ENCODE data around the gene PPFIBP1. TPM values are rescaled to one million over a fixed set of nuclear protein-coding genes. Genes with fewer than 3 reads are reported as not detected.

PPFIBP1 gene
- total and polyA plus RNA-seq, 2 of the 8 experiments (the other 6 are each of a cell fraction or from before 2014, with no cell fraction given) = 7.7 to 31.3 TPM

DNA sequence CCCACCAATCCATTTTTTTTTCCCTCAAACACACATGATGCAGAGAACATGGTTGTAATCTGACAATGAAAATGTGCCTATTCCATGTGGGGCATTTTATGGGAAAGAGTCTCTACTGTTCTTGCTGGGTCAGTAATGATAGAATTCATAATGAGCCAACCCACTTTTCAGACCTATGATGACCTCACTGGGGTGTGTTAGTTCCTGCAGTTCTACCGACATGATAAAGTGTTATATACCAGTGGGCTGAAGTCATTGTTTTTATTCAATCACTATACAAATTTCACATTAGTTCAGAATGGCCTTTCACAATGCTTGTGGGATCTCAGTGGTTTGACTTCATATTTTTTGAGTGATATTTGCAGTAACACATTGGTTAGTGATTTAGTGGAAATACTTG lies 47.5 kb downstream of the PPFIBP1 start:
- POLR2A ChIA-PET (ENCODE audit: partially characterized antibody) = no interaction called here
- H3K9me3 ChIP-seq (ENCODE audit: insufficient read depth in 2 of 2, low read depth in 1 of 2, low read length in 1 of 2) = no peaks in the 10 kb centered on the region
- no peak overlapping the region for H3K4me2 ChIP-seq (ENCODE audit: insufficient read depth in 1 of 2, low read depth in 2 of 2, low read length in 2 of 2)
- no peak overlapping the region for H2BK20ac ChIP-seq (ENCODE audit: low read length)
- WGBS, 2 experiments (ENCODE audit: extremely low coverage in 1 of 2, insufficient coverage in 1 of 2, insufficient read length in 1 of 2, insufficient replicate concordance in 2 of 2, low coverage in 1 of 2, low lambda C conversion rate in 2 of 2, missing lambda C conversion rate in 1 of 2) = 92% methylated on average over 1 of the region's 1 CpG; no CpG with 5 or more reads in 1 of the 2 experiments
- H3K23me2 ChIP-seq (ENCODE audit: low read depth, low read length) = no peaks in the 10 kb centered on the region
- no peak overlapping the region for H3K4me3 ChIP-seq (ENCODE audit: extremely low read depth in 1 of 4, insufficient read depth in 2 of 4, low read depth in 3 of 4, low read length in 4 of 4)
- no peak overlapping the region for H3K27ac ChIP-seq (ENCODE audit: low read depth, low read length)
- H3K27me3 ChIP-seq (replicated peaks in 1 of 4; ENCODE audit: control insufficient read depth in 3 of 4, extremely low read depth in 1 of 4, insufficient read depth in 3 of 4, low read length in 3 of 4) = no peaks in the 10 kb centered on the region
- H2BK120ac ChIP-seq (replicated peaks; ENCODE audit: low read depth, low read length) = no peak overlapping the region
- H2BK15ac ChIP-seq (ENCODE audit: low read length) = no peak overlapping the region
- H3K56ac ChIP-seq (replicated peaks; ENCODE audit: insufficient read length, low read depth, low read length) = no peak overlapping the region
- H3K9ac ChIP-seq (replicated peaks in 1 of 4; ENCODE audit: extremely low read depth in 1 of 4, low read depth in 3 of 4, low read length in 3 of 4) = no peak overlapping the region
- H4K91ac ChIP-seq (replicated peaks; ENCODE audit: insufficient read length, low read length) = no peak overlapping the region
- H4K5ac ChIP-seq (ENCODE audit: insufficient read length, low read depth, low read length) = no peak overlapping the region
- H4K8ac ChIP-seq (ENCODE audit: extremely low read depth, insufficient read depth, low read length) = no peak overlapping the region
- 0 out of 4 replicates have a peak, but pooled peaks cover 0 to 2% of the 10 kb centered on the region in 2 experiments for H3K79me2 ChIP-seq (ENCODE audit: control insufficient read depth in 1 of 2, insufficient read depth in 2 of 2, low read length in 2 of 2)
- FAIRE-seq = no peak
- no peak overlapping the region for H3K14ac ChIP-seq (ENCODE audit: insufficient read length)
- H2BK5ac ChIP-seq (ENCODE audit: low read depth, low read length) = no peak overlapping the region
- H3K4ac ChIP-seq (replicated peaks; ENCODE audit: insufficient read length, low read depth, low read length) = no peak overlapping the region
- no peaks in the 10 kb centered on the region for H3K79me1 ChIP-seq (ENCODE audit: low read depth, low read length)
- no peak overlapping the region for H3K23ac ChIP-seq (ENCODE audit: insufficient read length)
- H2AK5ac ChIP-seq (ENCODE audit: low read depth, low read length) = no peak overlapping the region
- DNase-seq (ENCODE audit: low read depth in 1 of 2, low spot score in 2 of 2) = no peak
- H4K20me1 ChIP-seq (replicated peaks in 1 of 2; ENCODE audit: control insufficient read depth in 1 of 2, insufficient read depth in 2 of 2, low read length in 2 of 2) = no peaks in the 10 kb centered on the region
- H3K36me3 ChIP-seq (ENCODE audit: control insufficient read depth in 2 of 4, insufficient read depth in 4 of 4, low read length in 3 of 4) = no peaks in the 10 kb centered on the region
- no peak overlapping the region for H2AFZ ChIP-seq (ENCODE audit: low read length)
- CTCF ChIA-PET (ENCODE audit: partially characterized antibody) = no interaction called here
- no peak overlapping the region for H2BK12ac ChIP-seq (ENCODE audit: low read depth, low read length)
- no peak overlapping the region for H3K18ac ChIP-seq (ENCODE audit: extremely low read depth, low read length)
- no peaks in the 10 kb centered on the region for H3K4me1 ChIP-seq (replicated peaks in 1 of 4; ENCODE audit: control insufficient read depth in 3 of 4, insufficient read depth in 4 of 4, low read length in 3 of 4)
- TF ChIP-seq, protein P1, sequence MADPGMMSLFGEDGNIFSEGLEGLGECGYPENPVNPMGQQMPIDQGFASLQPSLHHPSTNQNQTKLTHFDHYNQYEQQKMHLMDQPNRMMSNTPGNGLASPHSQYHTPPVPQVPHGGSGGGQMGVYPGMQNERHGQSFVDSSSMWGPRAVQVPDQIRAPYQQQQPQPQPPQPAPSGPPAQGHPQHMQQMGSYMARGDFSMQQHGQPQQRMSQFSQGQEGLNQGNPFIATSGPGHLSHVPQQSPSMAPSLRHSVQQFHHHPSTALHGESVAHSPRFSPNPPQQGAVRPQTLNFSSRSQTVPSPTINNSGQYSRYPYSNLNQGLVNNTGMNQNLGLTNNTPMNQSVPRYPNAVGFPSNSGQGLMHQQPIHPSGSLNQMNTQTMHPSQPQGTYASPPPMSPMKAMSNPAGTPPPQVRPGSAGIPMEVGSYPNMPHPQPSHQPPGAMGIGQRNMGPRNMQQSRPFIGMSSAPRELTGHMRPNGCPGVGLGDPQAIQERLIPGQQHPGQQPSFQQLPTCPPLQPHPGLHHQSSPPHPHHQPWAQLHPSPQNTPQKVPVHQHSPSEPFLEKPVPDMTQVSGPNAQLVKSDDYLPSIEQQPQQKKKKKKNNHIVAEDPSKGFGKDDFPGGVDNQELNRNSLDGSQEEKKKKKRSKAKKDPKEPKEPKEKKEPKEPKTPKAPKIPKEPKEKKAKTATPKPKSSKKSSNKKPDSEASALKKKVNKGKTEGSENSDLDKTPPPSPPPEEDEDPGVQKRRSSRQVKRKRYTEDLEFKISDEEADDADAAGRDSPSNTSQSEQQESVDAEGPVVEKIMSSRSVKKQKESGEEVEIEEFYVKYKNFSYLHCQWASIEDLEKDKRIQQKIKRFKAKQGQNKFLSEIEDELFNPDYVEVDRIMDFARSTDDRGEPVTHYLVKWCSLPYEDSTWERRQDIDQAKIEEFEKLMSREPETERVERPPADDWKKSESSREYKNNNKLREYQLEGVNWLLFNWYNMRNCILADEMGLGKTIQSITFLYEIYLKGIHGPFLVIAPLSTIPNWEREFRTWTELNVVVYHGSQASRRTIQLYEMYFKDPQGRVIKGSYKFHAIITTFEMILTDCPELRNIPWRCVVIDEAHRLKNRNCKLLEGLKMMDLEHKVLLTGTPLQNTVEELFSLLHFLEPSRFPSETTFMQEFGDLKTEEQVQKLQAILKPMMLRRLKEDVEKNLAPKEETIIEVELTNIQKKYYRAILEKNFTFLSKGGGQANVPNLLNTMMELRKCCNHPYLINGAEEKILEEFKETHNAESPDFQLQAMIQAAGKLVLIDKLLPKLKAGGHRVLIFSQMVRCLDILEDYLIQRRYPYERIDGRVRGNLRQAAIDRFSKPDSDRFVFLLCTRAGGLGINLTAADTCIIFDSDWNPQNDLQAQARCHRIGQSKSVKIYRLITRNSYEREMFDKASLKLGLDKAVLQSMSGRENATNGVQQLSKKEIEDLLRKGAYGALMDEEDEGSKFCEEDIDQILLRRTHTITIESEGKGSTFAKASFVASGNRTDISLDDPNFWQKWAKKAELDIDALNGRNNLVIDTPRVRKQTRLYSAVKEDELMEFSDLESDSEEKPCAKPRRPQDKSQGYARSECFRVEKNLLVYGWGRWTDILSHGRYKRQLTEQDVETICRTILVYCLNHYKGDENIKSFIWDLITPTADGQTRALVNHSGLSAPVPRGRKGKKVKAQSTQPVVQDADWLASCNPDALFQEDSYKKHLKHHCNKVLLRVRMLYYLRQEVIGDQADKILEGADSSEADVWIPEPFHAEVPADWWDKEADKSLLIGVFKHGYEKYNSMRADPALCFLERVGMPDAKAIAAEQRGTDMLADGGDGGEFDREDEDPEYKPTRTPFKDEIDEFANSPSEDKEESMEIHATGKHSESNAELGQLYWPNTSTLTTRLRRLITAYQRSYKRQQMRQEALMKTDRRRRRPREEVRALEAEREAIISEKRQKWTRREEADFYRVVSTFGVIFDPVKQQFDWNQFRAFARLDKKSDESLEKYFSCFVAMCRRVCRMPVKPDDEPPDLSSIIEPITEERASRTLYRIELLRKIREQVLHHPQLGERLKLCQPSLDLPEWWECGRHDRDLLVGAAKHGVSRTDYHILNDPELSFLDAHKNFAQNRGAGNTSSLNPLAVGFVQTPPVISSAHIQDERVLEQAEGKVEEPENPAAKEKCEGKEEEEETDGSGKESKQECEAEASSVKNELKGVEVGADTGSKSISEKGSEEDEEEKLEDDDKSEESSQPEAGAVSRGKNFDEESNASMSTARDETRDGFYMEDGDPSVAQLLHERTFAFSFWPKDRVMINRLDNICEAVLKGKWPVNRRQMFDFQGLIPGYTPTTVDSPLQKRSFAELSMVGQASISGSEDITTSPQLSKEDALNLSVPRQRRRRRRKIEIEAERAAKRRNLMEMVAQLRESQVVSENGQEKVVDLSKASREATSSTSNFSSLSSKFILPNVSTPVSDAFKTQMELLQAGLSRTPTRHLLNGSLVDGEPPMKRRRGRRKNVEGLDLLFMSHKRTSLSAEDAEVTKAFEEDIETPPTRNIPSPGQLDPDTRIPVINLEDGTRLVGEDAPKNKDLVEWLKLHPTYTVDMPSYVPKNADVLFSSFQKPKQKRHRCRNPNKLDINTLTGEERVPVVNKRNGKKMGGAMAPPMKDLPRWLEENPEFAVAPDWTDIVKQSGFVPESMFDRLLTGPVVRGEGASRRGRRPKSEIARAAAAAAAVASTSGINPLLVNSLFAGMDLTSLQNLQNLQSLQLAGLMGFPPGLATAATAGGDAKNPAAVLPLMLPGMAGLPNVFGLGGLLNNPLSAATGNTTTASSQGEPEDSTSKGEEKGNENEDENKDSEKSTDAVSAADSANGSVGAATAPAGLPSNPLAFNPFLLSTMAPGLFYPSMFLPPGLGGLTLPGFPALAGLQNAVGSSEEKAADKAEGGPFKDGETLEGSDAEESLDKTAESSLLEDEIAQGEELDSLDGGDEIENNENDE (IDR thresholded peaks at IDR 0.05; ENCODE audit: insufficient replicate concordance, low read length) = no peak

All from H1 (cell line).